Measurements from ENCODE around the gene SPINK9.
A peak's percentile ranks its signal among the peaks of the same experiment; 100 is the strongest.

The SPINK9 gene

DNA sequence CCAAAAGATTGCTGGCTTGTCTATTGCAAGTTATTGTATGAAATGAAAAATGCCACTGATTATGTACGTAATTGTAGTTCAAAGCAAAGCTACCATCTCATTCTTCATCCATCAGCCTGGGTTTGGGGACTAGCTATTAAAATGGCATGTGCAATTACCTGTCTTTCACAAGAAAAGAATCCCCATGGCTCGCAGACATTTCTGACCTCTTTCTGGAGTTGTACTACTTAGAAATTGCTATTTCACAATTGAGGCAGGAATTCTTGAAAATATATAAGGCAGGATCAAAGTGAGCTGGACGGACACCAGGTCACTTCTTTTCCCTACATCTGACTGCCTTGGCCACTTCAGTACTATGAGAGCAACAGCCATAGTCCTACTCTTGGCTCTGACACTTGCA, at the start of gene SPINK9:
Gene SPINK9, plus strand, starts transcription at position 301 of the 400 bp plus-strand sequence. Its CDS starts 55 bp downstream, at position 356.
- no peak for DNase-seq

DNA sequence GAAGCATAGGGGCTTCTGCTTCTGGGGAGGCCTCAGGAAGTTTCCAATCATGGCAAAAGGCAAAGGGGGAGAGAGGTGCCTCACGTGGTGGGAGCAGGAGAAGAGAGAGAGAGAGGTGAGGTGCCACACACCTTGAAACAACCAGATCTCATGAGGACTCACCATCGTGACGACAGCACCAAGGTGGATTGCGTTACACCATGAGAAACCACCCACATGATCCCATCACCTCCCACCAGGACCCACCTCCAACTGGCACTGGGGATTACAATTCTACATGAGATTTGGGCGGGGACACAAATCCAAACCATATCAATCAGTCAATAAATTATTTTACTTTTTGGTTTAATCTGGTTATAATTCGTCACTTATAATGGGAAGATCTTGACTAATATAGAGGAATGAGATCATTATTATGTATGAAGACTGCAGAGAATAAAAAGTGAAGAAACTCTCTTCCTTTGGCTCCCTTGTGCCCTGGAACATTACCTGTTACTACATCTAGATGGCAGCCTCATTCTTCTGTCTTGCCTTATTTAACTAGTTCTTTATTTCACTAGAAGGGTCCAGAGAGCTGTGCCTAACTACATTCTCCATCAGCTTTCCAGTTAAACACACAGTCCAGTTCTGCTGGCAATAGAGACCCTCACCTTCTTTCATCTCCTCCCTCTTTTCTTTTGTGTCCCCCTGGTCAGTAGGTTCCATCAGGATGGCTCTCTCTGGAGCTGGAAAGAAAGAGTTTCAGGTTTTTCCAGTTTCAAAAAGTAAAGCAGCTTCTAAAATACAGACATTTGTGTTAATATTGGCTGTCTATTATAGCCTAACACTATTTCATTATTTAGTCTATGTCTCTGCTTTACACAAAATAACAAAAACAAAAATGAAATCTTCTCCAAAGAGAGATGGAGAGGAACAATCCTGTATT, 44.8 kb upstream of the SPINK9 start:
- DNase-seq: no peak

DNA sequence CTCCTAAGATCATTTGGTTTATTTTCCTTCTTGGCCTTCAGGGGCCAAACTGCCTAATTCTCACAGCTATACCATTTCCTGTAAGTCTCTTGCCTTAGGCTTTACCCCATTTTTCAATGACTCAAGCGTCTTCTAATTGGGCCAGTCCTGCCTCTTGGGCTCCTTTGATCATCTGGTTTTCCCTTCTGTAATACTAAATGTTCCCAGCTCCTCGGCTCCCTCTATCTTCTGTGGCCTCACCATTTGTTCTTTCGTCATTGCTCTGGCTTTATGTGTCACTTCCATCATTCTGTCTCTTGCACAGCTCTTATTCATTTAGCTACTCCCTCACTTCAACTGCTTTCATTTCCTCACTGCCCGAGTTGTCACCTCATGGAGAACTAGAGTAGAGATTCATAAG, 37.6 kb upstream of the SPINK9 start:
- no peak for DNase-seq

DNA sequence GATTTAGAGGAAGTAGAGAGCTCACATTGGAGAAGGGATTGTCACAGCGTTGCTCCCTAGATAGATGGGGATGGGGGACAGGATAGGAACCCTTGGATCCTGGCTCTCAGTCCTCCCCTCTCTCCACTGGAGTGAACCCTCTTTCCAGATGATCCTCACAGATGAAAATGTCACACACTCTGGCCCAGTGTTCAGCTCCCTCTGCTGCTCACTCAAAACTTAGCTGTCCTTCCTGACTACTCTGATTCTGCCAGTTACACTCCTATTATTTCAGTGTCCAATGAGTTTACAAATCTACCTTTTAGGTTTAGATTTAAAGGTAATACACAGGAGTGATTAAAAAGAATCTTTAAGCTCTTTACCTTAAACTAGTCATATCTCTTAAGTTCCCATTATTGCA, 28.9 kb upstream of the SPINK9 start:
- no peak for DNase-seq

- DNase-seq: no peak
Observed at GRCh38 chr5:148309019-148309418, 26.3 kb upstream of the SPINK9 start.

- no peak for DNase-seq
Observed at GRCh38 chr5:148309746-148310145, 25.6 kb upstream of the SPINK9 start.

DNA sequence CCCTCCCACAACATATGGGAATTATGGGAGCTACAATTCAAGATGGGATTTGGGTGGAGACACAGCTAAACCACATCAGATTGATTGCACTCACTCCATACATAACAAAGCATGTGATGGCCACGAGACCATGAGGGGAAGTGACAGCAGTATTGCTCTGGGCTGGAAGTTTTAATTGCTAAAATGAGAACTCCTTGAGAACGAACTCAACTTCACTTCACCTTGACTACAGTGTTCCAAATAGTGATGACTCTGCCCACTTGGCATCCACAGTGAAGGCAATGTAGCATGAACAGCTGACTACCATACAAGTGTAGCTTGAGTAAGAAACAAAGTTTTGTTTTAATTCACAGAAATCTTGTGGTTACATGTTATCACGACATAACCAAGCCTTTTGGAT, 23.9 kb upstream of the SPINK9 start:
- DNase-seq: no peak

DNA sequence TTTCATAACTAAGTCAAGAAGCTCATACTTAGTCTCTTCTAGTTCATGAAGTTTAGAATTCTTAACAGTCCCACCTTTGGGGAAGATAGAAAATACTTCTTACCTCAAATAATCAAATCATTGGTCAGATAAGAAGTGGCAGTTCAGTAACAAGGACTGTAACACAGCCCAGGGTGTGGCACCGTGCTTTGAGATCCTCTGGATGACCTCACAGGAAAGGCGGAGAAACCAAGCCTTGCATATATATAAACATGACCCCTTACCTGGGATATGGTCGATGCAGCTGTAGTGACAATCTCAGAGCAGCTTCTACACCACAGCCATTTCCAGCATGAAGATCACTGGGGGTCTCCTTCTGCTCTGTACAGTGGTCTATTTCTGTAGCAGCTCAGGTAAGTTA, 23.2 kb upstream of the SPINK9 start, which contains the start of gene SPINK7:
Gene SPINK7, plus strand, starts transcription at position 271 of the 400 bp plus-strand sequence. Its CDS starts 61 bp downstream, at position 332.
- DNase-seq: no peak

DNA sequence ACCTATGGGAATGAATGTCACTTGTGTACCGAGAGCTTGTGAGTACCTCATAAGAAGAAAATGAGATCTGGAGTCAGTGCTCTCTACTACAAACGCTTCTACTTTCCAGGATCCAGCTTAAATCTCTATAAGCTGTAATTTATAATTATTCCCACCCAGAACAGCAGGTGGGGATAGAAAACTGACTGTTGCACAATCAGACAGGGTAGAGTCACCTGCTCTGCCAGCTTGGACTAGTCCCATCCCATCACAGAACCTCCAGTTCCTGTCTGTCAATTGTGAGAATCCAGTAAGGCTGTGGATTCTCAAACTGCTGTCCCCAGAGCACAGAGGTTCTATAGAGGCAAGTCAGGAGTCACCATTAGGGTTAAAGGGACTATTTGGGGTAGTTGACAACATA, 21.2 kb upstream of the SPINK9 start:
- DNase-seq: no peak

- DNase-seq: no peak
Observed at GRCh38 chr5:148314731-148315130, 20.6 kb upstream of the SPINK9 start.

GRCh38 chr5:148320011-148320963, 15.1 kb upstream of the SPINK9 start:
- peak; percentile 60 for DNase-seq

GRCh38 chr5:148333262-148333849, 2.0 kb upstream of the SPINK9 start:
- DNase-seq: no peak

DNA sequence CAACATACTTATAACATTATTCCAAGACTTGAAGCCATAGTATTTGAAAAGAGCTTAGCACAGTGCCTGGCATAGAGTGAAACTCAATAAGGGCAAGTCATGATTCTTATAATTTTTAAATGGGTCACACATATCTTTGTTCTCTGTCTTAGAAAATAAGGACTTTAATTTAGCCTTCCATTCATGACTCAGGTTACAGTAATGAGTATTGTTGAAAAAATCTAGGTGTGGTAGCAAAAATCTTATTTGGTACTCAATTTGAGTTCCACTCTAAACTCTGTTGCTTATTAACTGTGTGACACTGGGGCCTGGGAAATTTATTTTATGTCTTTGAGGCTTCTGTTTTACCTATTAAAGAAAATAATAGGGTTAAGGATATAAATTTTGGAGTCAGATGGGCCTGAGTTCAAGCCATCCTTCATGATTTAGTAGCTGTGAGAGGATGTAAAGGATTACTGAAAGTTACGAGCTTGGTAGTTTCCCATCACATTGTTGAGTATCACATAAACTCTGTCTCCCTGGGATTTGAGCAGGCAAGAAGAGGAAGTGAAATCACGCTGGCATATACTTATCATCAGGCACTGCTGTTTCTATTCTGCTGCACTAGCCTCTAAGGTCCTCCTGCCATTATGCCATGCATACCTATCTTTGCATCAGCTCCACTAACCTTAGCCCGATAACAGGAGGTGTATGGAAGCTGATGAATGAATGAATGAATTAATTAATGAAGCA, 1.5 kb downstream of the SPINK9 start:
- no peak for DNase-seq

GRCh38 chr5:148342371-148343045, 7.1 kb downstream of the SPINK9 start:
- DNase-seq: no peak

DNA sequence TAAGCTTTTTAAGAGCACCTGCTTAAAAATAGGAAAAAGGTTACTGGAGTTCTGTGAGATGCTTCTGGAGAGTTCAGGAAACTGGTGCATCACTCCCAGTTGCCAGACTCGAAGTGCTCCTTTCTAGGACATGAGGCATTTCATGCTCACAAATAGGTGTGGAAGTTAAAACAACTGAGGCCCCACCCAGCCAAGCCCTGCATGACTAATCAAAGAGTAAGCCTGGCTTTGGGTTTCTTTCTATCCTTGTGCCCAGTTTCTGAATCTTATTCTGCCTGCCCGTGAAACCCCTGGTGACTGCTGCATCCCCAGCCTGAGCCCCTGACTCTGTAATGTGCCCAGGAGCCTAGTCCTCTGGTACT, 7.7 kb downstream of the SPINK9 start:
- no peak for DNase-seq

DNA sequence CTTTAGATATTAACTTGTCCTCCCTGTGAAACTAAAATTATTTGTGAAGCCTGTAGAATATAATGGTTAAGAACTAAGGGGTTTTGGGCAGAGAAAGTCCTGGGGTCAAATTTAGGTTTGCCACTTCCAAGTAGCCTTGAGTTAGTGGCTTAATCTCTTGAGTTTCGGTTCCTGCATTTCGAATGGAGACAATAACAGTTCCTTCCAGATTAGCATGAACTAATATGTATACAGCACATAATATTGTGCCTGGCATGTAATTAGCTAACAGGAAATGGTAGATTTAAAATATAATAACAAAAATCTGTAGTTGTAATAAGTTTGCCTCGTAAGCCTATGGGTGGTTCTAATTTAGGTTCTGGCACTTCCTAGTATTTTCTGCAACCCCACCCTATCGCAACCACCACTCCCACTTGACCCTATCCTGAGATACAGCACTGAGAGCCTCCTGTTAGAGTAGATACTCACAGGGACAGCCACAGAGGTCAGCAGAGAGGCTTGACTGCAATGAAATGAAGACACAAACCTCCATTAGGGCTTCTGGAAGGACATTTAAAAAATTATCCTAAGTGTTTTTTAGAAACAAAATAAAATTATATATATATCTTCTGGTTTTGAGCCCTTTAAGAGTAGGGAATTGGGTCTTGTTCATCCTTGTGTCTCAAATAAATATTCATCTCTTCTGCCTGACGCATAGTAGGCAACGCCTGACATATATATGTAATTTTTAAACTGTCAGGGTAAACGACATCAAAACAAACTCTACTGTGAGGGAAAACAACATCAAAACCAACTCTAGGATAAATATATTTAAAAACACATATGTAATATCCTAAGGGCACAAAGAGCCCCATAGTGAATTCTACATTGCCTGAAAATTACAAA, 8.5 kb downstream of the SPINK9 start:
- DNase-seq: no peak

GRCh38 chr5:148347706-148348105, 12.3 kb downstream of the SPINK9 start:
- no peak for DNase-seq

- no peak for DNase-seq
Observed at GRCh38 chr5:148352696-148353095, 17.3 kb downstream of the SPINK9 start.

DNA sequence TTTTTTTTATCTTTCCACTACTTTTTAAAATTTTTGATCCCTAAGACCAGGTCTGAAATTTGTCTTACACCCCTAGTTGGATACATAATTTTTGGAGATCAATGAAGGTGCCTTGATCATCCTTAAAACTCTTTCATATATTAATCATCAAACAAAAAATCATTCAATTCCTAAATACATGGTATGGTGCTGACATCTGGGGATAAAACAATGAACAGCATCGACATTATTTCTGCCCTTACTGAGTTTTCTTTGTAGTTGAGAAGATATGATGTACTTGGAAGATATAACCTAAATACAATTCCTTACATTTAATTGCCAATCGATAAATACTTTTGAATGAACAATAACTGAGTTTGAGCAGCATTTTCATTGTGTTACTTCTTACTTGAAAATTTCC, 18.3 kb downstream of the SPINK9 start:
- DNase-seq: no peak

DNA sequence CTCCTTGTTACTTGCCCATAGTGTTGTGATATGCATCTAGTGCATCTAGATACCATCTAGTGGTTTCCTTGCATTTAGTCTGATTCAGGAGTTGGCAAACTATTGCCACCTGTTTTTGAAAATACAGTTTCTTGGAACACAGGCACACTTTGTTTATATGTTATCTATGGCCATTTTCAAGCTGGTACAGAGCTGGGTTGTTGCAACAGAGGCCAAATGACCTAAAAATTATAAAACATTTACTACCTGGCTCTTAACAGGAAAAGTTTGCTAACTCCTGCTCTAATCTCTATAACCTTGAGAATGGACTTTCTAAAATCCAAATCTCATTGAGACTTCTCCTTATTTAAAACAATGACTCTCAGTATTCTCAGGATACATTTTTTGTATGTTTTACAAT, 29.0 kb downstream of the SPINK9 start:
- DNase-seq: no peak

DNA sequence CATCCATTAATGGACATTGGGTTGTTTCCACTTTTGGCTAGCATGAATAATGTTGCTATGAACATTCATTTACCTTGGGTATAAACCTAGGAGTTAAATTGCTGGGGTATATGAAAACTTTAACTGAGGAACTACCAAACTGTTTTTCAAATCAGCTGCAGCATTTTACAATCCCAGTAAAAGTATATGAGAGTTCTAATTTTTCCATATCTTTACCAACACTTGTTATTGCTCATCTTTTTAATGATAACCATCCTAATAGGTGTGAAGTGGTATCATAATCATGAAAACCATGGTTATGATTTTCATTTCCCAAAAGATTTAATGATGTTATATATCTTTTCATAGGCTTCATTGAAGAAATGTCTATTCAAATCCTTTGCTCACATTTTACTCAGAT, 32.9 kb downstream of the SPINK9 start:
- DNase-seq: no peak

All from activated CD8-positive, alpha-beta memory T cell treated with anti-CD3 and anti-CD28 coated beads for 24 hours (primary cell).